ENCODE data around the gene SGCD. TPM values are rescaled to one million over a fixed set of nuclear protein-coding genes. Genes with fewer than 3 reads are reported as not detected.
A peak's percentile ranks its signal among the peaks of the same experiment; 100 is the strongest.

SGCD gene
- total RNA-seq, 3 donors from 2014 or later, result 0.03 TPM; not detected in 2

DNA sequence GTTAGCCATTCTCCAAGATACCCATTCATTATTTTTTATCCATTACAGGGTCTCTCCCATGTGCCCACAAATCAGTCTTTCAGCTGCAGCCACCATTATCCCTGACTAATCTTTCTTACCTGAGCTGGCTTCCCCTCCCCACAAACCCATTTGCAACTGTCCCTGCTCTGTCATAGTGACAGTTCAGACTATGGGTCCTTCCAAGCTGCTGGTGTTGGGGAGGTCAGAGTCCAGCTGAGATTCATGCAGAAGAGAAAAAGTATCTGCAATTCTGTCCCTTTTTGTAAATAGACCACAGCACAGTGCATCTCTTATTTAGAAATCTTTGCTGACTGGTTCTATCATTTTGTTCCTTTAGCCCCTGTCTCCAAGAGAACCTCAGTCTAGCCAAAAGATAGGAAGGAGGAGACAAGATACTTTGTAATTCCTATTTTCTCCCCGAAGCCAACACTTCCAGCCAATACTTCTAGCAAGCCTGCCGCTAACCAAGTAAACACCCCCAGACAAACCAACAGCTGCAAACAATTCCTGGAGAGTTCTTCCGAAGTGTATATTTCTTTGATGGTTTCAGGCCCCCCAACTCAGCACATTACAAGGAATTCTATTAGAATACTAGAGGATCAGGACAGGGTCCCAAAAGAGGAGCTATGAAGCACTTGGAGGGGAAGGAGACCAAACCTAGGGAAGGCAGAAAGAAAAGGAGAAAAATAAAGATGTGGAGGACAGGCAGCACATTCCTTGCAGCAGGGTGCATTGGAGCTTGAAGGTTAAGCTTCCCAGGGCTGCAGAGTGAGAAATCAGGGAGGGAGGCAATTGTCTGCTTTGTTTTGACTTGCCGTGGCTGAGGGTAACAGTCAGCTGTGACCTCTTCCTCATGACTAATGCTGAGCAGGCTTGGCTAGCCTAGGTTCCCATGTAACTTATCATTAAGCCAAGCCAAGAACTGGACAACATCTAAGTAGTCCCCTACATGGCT lies 148.5 kb downstream of the SGCD start:
- ATAC-seq (no peak), DNase-seq (no peak)
- Mint-ChIP-seq H3K9me3 (no peaks in the 10 kb centered on the region), H3K4me1 (ENCODE audit: low read depth) (no peaks in the 10 kb centered on the region), H3K4me3 (no peak overlapping the region), H3K36me3 (ENCODE audit: insufficient read depth) (no peaks in the 10 kb centered on the region), H3K27me3 (ENCODE audit: low read depth) (peaks cover 6% of the 10 kb centered on the region)

DNA sequence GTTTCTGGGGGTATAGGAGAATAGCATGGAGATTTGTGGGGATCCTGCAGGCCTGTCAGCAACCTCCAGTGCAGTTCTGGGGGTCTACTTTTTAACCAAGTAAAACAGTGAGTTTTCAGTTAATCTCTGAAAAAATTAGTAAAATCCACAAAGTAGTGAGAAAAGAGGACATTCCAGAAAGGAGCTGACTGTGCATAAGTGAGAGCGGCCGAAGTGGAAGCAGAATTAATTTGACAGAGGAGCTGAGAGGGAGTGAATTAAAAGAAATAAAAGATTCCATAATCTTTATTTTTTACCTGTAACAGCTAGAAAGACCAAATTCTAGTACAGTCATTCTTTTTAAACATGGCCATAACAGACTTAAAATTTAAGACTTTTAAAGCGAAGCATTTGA lies 149.2 kb downstream of the SGCD start:
- ATAC-seq (no peak), DNase-seq (no peak)
- Mint-ChIP-seq H3K27me3 (ENCODE audit: low read depth) (peaks cover 6% of the 10 kb centered on the region), H3K4me1 (ENCODE audit: low read depth) (no peaks in the 10 kb centered on the region), H3K9me3 (no peaks in the 10 kb centered on the region), H3K36me3 (ENCODE audit: insufficient read depth) (no peaks in the 10 kb centered on the region), H3K4me3 (no peak overlapping the region)

DNA sequence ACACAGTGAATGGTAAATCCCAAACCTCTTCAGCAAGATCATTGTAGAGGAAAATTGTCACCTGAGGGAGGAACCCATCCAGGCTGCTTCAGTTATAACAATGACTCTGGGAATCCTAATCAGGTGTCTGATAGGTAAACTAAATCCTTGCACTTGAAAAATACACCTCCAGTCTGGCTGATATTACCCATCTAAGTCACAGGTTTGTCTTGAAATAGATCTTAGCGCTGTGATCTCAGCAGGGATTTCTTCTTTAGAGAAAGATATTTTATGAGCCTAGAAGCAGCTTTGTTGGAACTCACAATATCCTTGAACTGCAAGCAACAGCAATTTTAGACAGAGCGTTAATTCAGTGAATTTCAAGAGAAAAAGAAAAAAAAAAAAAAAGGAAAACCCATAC lies 149.7 kb downstream of the SGCD start:
- DNase-seq (no peak), ATAC-seq (no peak)
- Mint-ChIP-seq H3K4me1 (ENCODE audit: low read depth) (no peaks in the 10 kb centered on the region), H3K4me3 (no peak overlapping the region), H3K9me3 (no peaks in the 10 kb centered on the region), H3K27me3 (ENCODE audit: low read depth) (peaks cover 6% of the 10 kb centered on the region), H3K36me3 (ENCODE audit: insufficient read depth) (no peaks in the 10 kb centered on the region)

DNA sequence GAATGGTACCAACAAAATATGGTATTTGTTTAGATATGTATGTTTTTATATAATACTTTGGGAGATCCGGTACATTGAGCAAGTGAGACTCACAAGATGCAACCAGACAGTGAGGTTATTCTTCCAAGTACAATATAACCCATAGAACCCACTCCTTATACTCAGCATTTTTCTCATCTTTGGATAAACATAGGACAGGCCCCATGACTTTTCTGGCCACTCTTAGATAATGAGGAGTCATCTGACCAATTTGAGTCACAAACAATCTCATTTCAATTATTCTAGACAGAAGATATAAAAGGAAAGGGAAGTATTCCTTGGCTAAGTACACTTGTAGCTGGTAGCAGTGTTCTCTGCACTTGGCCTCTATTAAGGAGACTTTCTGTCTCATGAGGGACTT lies 150.2 kb downstream of the SGCD start:
- Mint-ChIP-seq H3K4me1 (ENCODE audit: low read depth) (no peaks in the 10 kb centered on the region), H3K9me3 (no peaks in the 10 kb centered on the region), H3K27me3 (ENCODE audit: low read depth) (peaks cover 9% of the 10 kb centered on the region), H3K36me3 (ENCODE audit: insufficient read depth) (no peaks in the 10 kb centered on the region), H3K4me3 (no peak overlapping the region)
- DNase-seq, result no peak
- ATAC-seq, result no peak

DNA sequence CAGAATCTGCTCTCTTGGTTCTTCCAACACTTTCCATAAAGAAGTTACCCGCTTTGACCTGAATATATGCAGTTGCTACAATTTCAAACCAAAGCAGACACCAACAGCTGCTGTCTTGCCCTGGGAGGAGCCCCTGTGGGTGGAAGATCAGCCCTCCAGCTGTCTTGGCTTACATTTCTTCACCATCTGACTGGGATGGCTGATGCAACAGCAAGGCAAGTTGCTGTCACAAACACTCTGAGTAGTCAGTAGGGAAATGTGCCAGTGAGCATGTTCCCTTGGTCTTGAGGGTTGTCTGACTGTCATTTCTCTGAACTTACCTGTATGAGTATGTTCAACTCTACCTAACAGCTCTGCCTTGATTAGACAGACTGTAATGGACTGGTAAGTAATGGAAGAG lies 152.9 kb downstream of the SGCD start:
- no peaks in the 10 kb centered on the region for H3K4me1 Mint-ChIP-seq (ENCODE audit: low read depth)
- H3K4me3 Mint-ChIP-seq, result no peak overlapping the region
- H3K36me3 Mint-ChIP-seq (ENCODE audit: insufficient read depth), result no peaks in the 10 kb centered on the region
- no peaks in the 10 kb centered on the region for H3K9me3 Mint-ChIP-seq
- DNase-seq, result no peak
- ATAC-seq, result peak in 1 of 2 donors; percentile 41
- peaks cover 7% of the 10 kb centered on the region for H3K27me3 Mint-ChIP-seq (ENCODE audit: low read depth)

DNA sequence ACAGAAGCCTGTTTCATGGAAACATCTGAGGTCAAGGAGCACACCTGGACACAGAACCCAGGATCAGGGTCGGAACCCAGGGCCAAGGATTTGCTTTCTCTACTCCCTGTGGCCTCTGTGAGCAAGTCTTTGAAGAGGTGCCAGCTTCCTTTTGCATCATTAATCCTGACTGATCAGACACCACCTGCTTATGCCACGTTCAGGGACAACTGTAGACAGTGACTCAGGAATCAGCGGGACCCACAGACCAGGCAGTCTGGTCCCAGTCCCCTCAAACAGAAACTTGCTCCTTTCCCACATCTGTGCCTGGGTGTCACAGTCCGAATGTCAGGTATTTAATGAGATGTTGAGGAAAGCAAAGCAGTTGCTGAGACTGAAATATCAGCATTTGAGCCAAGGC lies 154.8 kb downstream of the SGCD start:
- H3K4me3 Mint-ChIP-seq, result no peak overlapping the region
- ATAC-seq (no peak), DNase-seq (no peak)
- H3K27me3 Mint-ChIP-seq (ENCODE audit: low read depth), result peaks cover 3% of the 10 kb centered on the region
- no peaks in the 10 kb centered on the region for H3K4me1 Mint-ChIP-seq (ENCODE audit: low read depth)
- H3K36me3 Mint-ChIP-seq (ENCODE audit: insufficient read depth), result no peaks in the 10 kb centered on the region
- H3K9me3 Mint-ChIP-seq, result peaks cover 4% of the 10 kb centered on the region

DNA sequence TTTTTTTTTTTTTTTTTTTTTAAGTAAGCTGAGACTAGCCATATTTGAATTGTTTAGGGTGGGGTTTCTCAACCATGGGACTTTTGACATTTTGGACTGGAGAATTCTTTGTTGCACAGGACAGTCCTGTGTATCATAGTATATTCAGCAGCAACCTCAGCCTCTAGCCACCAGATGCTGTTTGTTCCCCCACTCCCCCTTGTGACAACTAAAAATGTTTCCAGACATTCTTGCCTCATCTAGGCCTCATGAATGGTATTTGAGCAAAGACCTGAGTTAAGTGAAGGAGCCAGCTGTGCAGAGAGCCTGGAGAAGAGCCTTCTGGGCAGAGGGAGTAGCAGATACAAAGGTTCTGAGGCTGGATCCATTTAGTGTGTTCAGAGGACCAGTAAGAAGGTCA lies 155.9 kb downstream of the SGCD start:
- Mint-ChIP-seq H3K27me3 (ENCODE audit: low read depth) (peaks cover 3% of the 10 kb centered on the region), H3K9me3 (peaks cover 10% of the 10 kb centered on the region), H3K36me3 (ENCODE audit: insufficient read depth) (no peaks in the 10 kb centered on the region), H3K4me3 (no peak overlapping the region), H3K4me1 (ENCODE audit: low read depth) (no peaks in the 10 kb centered on the region)
- DNase-seq, result no peak
- ATAC-seq, result no peak

DNA sequence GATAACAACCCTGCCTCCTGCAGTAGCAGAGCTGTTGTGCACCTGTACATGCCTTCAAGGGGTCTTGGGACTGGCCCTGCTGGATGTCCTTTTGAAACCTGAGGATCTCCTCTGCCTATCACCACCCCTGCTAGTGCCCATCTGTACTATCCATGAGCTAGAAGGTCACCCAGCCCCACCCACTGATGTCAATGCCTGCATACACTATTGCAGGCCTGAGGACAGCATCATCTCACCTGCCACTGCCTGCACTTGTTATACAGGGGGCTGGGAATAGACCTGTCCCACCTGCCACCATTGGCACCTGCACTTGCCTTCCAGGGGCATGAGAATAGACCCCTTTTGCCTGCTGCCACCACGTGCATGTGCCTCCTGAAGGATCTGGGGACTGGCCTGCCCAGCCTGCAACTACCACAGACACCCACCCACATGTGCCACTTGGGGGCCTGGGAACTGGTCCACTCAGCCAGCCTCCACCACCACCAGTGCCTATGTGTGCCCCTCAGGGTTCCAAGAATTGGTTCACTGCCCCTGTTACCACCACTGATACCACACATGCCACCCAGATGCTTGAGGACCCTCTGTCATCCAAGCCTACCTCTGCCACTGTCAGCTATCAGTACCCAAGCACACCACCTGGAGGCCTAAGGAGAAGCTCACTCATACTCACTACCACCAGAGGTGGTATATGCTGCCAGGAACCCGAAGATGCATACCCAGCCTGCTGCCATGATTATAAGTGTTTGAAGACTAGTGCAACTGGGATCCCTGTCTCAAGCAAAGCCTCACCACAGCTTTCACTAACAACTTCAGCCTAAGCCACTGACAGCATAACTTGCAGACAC lies 159.7 kb downstream of the SGCD start:
- H3K4me1 Mint-ChIP-seq (ENCODE audit: low read depth), result no peaks in the 10 kb centered on the region
- DNase-seq (no peak), ATAC-seq (no peak)
- H3K9me3 Mint-ChIP-seq, result peaks cover 21% of the 10 kb centered on the region
- H3K4me3 Mint-ChIP-seq, result no peak overlapping the region
- H3K27me3 Mint-ChIP-seq (ENCODE audit: low read depth), result peaks cover 3% of the 10 kb centered on the region
- no peaks in the 10 kb centered on the region for H3K36me3 Mint-ChIP-seq (ENCODE audit: insufficient read depth)

DNA sequence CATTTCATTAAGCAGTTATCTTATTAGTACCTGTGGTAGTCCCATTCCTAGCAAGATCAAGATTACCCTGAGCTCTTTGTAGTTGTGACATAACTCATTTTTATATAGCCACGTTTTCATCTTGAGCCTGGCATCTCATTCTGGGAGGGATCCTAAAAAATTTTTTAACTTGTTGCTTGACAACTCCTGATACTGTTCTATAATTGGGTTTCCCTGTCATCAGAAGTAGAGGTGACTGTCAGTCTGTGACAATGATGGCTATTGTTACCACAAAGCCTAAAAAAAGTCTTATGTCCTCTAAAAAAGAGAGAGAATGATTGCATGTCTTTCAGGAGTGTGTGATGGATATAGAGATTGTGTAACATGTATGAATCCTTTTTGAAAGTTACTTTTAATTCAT lies 164.8 kb downstream of the SGCD start:
- DNase-seq (no peak), ATAC-seq (no peak)
- no peaks in the 10 kb centered on the region for H3K36me3 Mint-ChIP-seq (ENCODE audit: insufficient read depth)
- peaks cover 16% of the 10 kb centered on the region for H3K9me3 Mint-ChIP-seq
- peaks cover 3% of the 10 kb centered on the region for H3K27me3 Mint-ChIP-seq (ENCODE audit: low read depth)
- H3K4me3 Mint-ChIP-seq, result no peak overlapping the region
- H3K4me1 Mint-ChIP-seq (ENCODE audit: low read depth), result no peaks in the 10 kb centered on the region

DNA sequence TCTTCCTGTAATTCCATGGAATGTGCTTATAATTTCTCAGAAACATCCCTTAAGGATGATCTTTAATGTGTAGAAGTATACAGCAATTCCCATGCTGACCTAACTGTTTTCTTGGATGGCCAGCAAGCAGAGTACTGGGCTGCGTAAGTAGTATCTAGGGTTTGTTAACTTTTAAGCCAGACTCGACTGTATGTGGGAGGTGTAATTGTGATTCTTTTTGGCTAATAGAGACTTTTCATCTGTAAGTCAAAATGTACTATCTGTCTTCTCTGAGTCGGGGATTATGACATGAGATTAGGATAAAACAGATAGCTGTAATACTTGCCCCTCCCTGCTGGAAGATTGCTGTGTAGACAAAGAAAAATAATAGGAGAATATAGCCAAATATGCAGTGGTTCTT lies 169.3 kb downstream of the SGCD start:
- H3K27me3 Mint-ChIP-seq (ENCODE audit: low read depth), result peaks cover 11% of the 10 kb centered on the region
- no peaks in the 10 kb centered on the region for H3K36me3 Mint-ChIP-seq (ENCODE audit: insufficient read depth)
- no peak for ATAC-seq
- no peak overlapping the region for H3K4me3 Mint-ChIP-seq
- no peaks in the 10 kb centered on the region for H3K4me1 Mint-ChIP-seq (ENCODE audit: low read depth)
- DNase-seq, result no peak
- no peaks in the 10 kb centered on the region for H3K9me3 Mint-ChIP-seq

DNA sequence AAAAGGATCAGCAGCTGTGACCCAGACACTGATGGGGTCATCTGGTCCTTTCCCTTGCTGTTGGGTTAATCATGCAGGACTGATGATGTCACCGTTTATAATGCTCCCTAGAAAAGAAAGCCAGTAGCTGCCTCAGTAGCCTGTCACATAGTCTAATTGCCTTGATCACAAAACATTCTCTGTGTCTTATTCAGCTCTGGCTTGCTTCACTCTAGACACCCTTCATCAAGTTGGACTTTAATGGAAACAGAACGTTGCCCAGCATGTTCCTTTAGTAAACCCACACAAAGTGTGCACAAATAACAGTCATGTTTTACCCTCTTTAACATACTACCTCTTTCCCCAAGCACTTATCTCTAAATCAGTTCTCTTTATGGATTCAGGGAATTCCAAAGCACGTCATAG lies 170.8 kb downstream of the SGCD start:
- peaks cover 11% of the 10 kb centered on the region for H3K27me3 Mint-ChIP-seq (ENCODE audit: low read depth)
- DNase-seq, result no peak

DNA sequence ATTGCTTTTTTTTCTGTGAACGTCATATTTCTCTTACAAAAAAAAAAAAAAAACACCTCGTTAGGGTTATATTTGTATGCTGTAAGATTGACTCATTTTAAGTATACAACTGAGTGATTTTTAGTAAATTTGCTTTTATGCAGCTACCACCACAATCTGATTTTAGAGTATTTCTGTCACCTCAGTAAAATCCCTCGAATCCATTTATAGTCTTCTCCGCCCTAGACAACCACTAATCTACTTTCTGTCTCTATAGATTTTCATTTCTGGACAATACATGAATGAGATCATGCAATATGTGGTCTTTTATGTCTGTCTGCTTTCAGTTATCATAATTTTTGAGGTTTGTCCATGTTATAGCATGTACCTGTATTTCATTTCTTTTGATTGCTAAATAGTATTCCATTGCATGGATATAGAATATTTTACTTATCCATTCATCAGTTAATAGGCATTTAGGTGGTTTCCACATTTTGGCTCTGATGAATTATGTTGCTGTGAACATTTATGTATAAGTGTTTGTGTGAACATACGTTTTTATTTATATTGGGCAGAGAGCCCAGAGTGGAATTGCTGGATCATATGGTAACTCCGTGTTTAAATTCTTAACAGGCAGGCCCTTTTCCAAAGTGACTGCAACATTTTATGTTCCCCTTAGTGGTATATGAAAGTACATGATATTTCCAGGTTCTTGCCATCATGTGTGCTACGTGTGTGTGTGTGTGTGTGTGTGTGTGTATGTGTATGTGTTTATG lies 171.4 kb downstream of the SGCD start:
- ATAC-seq, result no peak
- H3K36me3 Mint-ChIP-seq (ENCODE audit: insufficient read depth), result no peaks in the 10 kb centered on the region
- peaks cover 10% of the 10 kb centered on the region for H3K27me3 Mint-ChIP-seq (ENCODE audit: low read depth)
- H3K9me3 Mint-ChIP-seq, result no peaks in the 10 kb centered on the region
- H3K4me3 Mint-ChIP-seq, result no peak overlapping the region
- no peaks in the 10 kb centered on the region for H3K4me1 Mint-ChIP-seq (ENCODE audit: low read depth)
- no peak for DNase-seq

More for the DNA sequence above, 170.8 kb downstream of the SGCD start:
- no peaks in the 10 kb centered on the region for H3K36me3 Mint-ChIP-seq (ENCODE audit: insufficient read depth)
- H3K4me3 Mint-ChIP-seq, result no peak overlapping the region
- ATAC-seq, result no peak
- H3K9me3 Mint-ChIP-seq, result no peaks in the 10 kb centered on the region
- H3K4me1 Mint-ChIP-seq (ENCODE audit: low read depth), result no peaks in the 10 kb centered on the region

DNA sequence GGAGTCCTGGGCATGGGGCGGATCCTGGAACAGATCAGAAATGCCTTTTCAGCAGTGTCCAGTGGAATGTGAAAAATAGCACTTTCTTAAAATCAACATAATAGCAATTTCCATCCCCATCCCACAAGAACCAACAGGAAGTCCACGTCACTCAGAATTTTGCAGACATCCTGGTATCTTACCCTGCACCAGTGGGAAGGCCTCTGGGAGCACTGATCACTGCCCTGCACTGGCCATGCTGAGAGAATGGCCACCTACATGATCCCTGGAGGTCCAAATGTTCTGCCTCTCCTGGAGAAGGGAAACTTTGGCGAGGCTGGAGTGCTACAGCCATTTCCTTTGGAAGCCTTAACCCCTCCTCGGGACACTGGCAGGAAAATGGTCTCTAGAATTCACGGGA lies 173.8 kb downstream of the SGCD start:
- H3K36me3 Mint-ChIP-seq (ENCODE audit: insufficient read depth), result no peaks in the 10 kb centered on the region
- no peak for DNase-seq

DNA sequence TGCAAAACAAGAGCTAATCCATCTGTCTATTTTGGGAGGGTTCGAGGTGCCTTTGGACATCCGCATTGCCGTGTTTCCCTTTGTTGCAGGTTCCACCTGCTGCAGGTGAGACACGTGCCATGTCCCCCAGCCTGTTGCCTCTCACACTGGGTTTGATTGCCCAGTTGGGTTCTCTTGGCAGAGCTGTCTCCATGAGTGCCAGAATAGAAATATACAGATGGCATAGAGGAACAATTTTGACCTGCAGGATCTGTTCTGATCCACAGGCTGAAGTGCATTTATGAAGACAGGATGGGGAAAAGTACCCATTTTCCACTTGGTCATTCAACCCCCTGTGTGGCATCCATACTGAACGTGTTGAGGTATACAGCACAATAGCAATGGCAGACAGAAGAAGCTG lies 178.1 kb downstream of the SGCD start:
- Mint-ChIP-seq H3K4me1 (ENCODE audit: low read depth) (no peaks in the 10 kb centered on the region), H3K9me3 (no peaks in the 10 kb centered on the region), H3K4me3 (no peak overlapping the region), H3K36me3 (ENCODE audit: insufficient read depth) (no peaks in the 10 kb centered on the region), H3K27me3 (ENCODE audit: low read depth) (peaks cover 5% of the 10 kb centered on the region)
- DNase-seq (no peak), ATAC-seq (no peak)

More for the DNA sequence above, 173.8 kb downstream of the SGCD start:
- H3K9me3 Mint-ChIP-seq, result no peaks in the 10 kb centered on the region
- no peak overlapping the region for H3K4me3 Mint-ChIP-seq
- no peaks in the 10 kb centered on the region for H3K4me1 Mint-ChIP-seq (ENCODE audit: low read depth)
- H3K27me3 Mint-ChIP-seq (ENCODE audit: low read depth), result peaks cover 8% of the 10 kb centered on the region
- ATAC-seq, result no peak
